ENCODE measurements around the gene ITGAE. TPM values are rescaled to one million over a fixed set of nuclear protein-coding genes. Genes with fewer than 3 reads are reported as not detected.

The ITGAE gene
- total and polyA plus RNA-seq, 2 donors, result 14.0 to 34.6 TPM

DNA sequence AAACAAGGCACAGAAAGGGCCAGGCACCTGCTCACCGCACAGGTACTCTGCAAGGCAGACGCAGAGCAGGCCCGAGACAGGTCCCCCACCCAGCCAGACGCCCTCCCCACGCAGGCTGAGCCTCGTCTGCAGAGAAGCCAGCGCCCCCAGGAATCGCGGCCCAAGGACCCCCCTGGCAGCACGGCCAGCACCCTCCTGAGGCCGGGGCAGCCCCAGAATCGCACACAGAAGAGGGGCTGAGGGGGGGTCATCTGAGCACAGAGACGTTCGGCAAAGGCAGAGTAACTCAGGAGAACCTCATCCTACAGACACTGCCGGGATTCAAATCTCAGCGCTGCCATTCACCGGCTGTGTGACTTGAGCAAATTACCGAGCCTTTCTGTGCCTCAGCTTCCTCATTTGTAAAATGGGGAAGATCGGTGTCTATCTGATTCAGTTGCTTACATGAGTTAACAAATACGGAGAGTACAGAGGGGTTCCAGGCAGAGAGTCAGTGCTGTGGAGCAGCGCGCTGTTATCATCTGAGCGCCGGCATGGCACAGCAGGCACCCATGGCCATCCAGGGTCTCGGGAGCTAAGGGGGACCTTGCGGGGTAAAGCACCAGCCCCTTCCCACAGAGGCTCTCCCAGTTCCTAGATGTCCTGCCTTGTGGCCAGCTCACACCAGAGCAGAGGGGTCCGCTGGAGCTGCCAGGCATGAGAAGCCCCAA lies 122.0 kb downstream of the ITGAE start:
- Histone ChIP-seq H3K27ac (ENCODE audit: low read depth) (no peak overlapping the region), H3K4me3 (ENCODE audit: low read depth, low read length) (no peak overlapping the region), H3K36me3 (ENCODE audit: insufficient read depth) (no peaks in the 10 kb centered on the region), H3K4me1 (ENCODE audit: insufficient read depth) (no peaks in the 10 kb centered on the region)
- DNase-seq (ENCODE audit: extremely low spot score), result no peak
- 84% methylated on average over 27 of the region's 27 CpGs for WGBS

DNA sequence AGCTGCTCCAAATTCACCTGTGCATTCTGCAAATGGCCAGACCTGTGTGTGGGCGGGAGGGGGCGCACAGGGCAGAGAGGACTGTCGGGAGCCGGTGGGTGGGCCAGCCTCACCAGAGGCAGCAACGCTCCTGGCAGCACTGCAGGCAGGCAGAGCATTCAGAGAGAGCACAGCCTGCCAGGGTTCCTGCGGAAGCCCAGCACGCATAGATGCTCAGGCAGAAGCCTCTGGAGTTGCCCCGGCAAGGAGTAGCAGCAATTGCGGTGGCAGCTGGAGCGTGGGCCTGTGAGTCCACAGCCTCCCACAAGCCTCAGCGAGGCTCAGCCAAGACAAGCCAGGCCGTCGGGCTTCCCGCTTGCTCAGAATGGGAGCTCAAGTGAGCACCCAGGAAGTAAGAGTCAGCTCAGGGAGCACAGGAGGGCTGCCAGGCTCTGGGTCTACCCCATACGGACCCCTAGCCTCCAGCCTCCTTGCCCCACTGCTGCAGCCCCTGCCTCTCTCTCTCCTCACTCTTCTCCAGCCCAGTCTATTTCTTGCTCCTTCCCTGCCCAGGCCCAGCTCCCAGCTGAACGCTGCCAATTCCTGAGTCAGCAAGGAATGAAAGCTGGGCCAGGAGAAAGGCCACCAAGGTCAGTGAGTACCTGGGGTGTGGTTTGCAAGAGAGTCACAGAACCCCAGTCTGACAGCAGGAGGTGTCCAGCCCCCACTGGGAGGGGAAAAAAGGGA lies 122.7 kb downstream of the ITGAE start:
- no peaks in the 10 kb centered on the region for H3K36me3 ChIP-seq (ENCODE audit: insufficient read depth)
- no peak overlapping the region for H3K27ac ChIP-seq (ENCODE audit: low read depth)
- H3K4me1 ChIP-seq (ENCODE audit: insufficient read depth), result no peaks in the 10 kb centered on the region
- H3K4me3 ChIP-seq (ENCODE audit: low read depth, low read length), result no peak overlapping the region
- no peak for DNase-seq (ENCODE audit: extremely low spot score)
- WGBS, result 49% methylated on average over 16 of the region's 16 CpGs

DNA sequence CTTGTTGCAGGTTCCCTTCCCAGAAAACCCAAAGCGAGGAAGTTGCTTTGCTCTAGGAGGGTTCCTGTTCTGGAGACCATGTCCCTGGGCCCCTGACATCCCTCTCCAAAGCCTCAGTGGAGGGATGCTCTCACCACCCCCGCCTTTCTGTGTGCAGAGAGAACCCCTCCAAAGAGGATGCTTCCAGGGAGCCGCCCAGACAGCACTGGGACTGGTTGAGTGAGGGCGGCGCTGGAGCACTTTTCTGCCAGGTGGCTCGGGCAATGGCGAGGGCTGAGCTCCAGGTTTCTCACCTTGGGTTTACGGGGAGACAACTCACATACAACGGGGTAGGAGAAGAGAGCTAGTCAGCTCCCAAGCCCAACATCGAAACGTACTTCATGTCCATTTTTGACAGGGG lies 125.1 kb downstream of the ITGAE start:
- Histone ChIP-seq H3K4me3 (ENCODE audit: low read depth, low read length) (no peak overlapping the region), H3K4me1 (ENCODE audit: insufficient read depth) (no peaks in the 10 kb centered on the region), H3K27ac (ENCODE audit: low read depth) (no peak overlapping the region), H3K36me3 (ENCODE audit: insufficient read depth) (no peaks in the 10 kb centered on the region)
- 83% methylated on average over 11 of the region's 11 CpGs for WGBS
- DNase-seq (ENCODE audit: extremely low spot score), result no peak

DNA sequence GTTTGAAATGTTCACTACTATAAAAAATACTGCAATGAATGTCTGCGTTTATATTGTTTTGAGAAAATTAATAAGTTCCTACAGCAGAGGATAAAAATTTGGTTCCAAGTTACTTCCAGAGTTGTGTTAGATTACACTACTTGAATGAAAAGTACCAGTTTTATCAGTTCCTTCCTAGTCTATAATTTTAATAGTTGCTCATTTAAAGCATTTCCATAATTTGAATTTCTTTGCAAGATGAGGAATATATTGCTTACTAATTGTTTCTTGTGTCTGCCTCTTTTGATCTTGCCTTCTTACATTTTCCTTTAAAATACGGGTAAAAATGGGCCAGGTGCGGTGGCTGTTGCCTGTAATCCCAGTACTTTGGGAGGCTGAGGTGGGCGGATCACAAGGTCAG lies 128.4 kb downstream of the ITGAE start:
- H3K4me1 ChIP-seq (ENCODE audit: insufficient read depth), result no peaks in the 10 kb centered on the region
- no peaks in the 10 kb centered on the region for H3K36me3 ChIP-seq (ENCODE audit: insufficient read depth)
- no peak overlapping the region for H3K27ac ChIP-seq (ENCODE audit: low read depth)
- no peak overlapping the region for H3K4me3 ChIP-seq (ENCODE audit: low read depth, low read length)
- no peak for DNase-seq (ENCODE audit: extremely low spot score)
- WGBS, result 96% methylated on average over 4 of the region's 4 CpGs

DNA sequence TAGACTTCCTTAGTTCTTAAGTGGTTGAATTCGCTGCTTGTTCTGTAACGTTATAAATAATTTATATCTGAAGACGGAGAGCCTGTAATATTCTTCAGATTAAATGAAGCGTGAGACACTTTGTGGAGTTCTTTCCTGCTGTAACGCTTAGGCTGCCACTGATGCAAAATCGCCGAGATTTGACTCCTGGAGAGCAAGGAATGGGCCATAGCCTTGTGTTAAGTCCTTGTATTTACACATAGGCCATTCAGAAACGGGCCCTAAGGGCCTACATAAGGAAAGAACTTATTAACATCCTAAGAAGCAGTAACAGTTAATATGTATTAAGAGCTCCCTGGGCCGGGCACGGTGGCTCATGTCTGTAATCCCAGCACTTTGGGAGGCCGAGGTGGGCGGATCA lies 131.4 kb downstream of the ITGAE start:
- Histone ChIP-seq H3K27ac (ENCODE audit: low read depth) (no peak overlapping the region), H3K4me1 (ENCODE audit: insufficient read depth) (no peaks in the 10 kb centered on the region), H3K4me3 (ENCODE audit: low read depth, low read length) (peak overlapping the region; percentile 81), H3K36me3 (ENCODE audit: insufficient read depth) (no peaks in the 10 kb centered on the region)
- WGBS, result 44% methylated on average over 12 of the region's 12 CpGs
- no peak for DNase-seq (ENCODE audit: extremely low spot score)

DNA sequence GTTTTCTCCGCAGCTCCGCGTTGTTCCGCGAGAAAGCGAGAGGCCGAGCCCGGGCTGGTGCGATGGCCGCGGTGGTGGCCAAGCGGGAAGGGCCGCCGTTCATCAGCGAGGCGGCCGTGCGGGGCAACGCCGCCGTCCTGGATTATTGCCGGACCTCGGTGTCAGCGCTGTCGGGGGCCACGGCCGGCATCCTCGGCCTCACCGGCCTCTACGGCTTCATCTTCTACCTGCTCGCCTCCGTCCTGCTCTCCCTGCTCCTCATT lies 132.0 kb downstream of the ITGAE start:
- H3K4me1 ChIP-seq (ENCODE audit: insufficient read depth), result no peaks in the 10 kb centered on the region
- under 1% methylated on average over 32 of the region's 32 CpGs for WGBS
- no peak for DNase-seq (ENCODE audit: extremely low spot score)
- no peaks in the 10 kb centered on the region for H3K36me3 ChIP-seq (ENCODE audit: insufficient read depth)
- peak overlapping the region; percentile 81 for H3K4me3 ChIP-seq (ENCODE audit: low read depth, low read length)
- H3K27ac ChIP-seq (ENCODE audit: low read depth), result peak overlapping the region; percentile 70

DNA sequence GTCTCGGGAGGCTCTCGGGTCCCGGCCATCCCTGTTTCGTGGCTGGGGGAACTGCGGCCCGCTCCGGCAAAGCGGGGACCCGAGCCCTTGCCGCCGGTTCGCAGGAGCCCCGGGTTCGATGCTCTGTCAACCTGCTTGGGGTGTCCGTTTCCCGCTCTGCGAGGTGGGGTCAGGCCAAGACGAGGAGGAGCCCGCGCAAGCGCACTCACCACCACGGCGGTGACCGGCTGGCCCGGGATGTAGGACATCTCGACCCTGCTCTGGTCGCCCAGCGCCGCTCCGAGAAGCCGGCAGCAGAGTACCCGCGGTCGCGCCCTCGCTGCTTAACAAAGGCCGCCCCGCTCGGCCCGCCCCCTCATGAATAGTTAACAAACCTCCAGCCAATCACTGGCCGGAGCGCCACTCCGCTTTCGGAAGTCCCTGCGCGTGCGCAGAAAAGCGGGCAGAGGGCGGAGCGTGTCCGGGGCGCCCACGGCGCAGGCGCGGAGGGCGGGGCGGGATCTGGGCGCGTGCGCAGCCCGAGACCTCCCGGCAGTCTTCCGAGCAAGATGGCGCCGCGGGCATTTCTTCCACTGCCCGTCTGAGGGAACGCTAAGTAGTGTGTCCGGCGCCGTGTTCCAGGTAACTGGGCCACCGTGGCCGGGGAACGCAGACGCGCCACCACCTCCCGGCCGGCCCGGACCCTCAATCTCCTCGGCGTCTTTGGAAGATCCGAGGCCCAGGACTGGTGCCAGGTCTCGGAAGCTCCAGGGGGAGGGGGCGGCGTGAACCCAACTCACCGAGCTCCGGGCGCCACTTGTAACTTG lies 132.5 kb downstream of the ITGAE start, which contains the start of the genes EMC6 and TAX1BP3:
Gene EMC6, plus strand, starts transcription at position 534 of the 806 bp plus-strand sequence. CDS start 335 bp downstream, outside the sequence.
Gene TAX1BP3, minus strand, starts transcription at position 300 of the 806 bp plus-strand sequence. Its CDS starts 52 bp downstream, at position 248.
- DNase-seq (ENCODE audit: extremely low spot score), result peak; percentile 96
- Histone ChIP-seq H3K4me1 (ENCODE audit: insufficient read depth) (no peaks in the 10 kb centered on the region), H3K4me3 (ENCODE audit: low read depth, low read length) (peak within 1 kb of the TSS; percentile 81), H3K27ac (ENCODE audit: low read depth) (peak within 1 kb of the TSS; percentile 96), H3K36me3 (ENCODE audit: insufficient read depth) (no peaks in the 10 kb centered on the region)
- WGBS, result under 1% methylated on average over 89 of the region's 89 CpGs

DNA sequence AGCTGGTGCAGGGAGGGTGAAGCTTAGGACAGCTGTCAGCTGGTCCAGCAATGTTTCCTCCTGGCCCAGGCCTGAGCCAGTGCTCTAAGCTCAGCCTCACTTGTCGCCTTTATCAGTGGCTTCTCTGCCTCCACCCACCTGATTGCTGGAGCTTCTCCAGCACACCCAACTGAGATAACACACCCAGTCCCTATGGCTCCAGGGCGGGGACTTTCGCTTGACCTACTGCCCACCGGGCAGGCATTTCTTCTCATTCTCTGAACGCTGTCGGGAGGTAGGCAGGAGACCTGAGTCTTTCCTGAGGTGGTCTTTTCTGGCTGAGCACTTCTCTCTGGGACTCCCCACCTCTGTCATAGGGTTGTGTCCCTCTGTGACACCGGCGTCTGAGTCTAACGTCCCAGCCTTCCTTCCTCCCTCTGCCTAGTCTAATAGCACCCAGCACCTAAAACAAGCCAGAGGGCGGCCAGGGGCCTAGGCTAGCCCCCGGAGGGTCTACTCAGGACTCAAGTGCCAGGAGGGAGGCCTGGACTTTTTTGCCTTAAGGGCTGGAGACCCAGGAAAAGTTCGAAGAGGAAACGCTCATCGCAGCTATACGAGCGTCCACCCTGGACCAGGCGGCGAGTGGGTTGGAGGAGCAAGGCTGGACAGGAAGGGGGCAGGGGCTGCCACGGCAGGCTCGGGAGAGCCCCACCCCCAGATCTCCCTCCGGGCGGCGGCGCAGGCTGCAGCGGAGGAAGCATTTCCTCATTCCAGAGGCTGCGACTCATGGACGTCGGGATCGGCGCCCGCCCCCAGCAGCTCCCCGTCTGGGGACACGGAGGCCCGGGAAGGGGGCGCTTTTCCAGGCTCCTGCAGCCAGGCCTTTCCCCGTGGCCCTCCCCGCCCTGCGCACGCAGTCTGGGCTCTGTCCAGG lies 133.4 kb downstream of the ITGAE start:
- peak; percentile 71 for DNase-seq (ENCODE audit: extremely low spot score)
- no peaks in the 10 kb centered on the region for H3K36me3 ChIP-seq (ENCODE audit: insufficient read depth)
- peak overlapping the region; percentile 96 for H3K27ac ChIP-seq (ENCODE audit: low read depth)
- 2% methylated on average over 39 of the region's 39 CpGs for WGBS
- H3K4me1 ChIP-seq (ENCODE audit: insufficient read depth), result no peaks in the 10 kb centered on the region
- peak overlapping the region; percentile 81 for H3K4me3 ChIP-seq (ENCODE audit: low read depth, low read length)

DNA sequence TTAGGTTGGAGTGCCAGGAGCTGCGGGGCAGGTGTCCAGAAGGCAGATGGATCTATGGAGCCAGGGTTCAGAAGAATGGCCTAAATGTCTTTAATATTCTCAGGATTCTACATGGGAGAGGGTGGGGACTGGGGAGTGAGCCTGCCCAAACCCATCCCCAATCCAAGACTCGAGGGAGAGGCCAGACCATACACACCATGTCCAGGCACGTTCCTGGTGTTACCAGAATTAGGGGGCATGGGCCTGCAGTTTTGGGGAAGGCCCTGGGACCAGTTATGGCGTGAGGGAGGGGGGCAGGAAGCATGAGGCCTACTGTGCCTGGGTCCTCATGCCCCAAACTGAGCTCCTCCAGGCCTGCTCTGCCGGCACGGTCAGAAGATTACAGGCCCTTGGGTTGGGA lies 134.5 kb downstream of the ITGAE start:
- H3K4me3 ChIP-seq (ENCODE audit: low read depth, low read length), result no peak overlapping the region
- peak overlapping the region; percentile 51 for H3K27ac ChIP-seq (ENCODE audit: low read depth)
- 75% methylated on average over 6 of the region's 6 CpGs for WGBS
- DNase-seq (ENCODE audit: extremely low spot score), result no peak
- no peaks in the 10 kb centered on the region for H3K4me1 ChIP-seq (ENCODE audit: insufficient read depth)
- peaks cover 2% of the 10 kb centered on the region for H3K36me3 ChIP-seq (ENCODE audit: insufficient read depth)

DNA sequence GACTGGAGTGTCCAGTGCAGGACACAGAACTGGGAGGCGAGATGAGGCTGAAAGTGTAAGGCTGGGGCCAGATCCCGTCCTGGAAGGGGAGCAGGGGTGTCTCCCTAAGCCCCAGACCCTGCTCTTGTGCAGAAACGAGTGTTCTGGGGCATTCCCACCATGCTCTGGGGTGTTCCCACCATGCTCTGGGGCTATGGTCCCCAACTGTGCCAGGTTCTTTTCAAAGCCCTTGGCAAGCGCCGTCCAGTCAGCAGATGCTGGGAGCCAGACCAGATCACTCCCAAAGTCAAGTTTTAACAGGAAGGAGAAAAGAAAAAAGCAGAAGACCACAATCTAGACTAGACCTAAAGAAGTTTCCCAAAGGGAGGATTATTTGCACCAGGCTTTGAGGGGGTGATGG lies 135.2 kb downstream of the ITGAE start:
- 67% methylated on average over 5 of the region's 5 CpGs for WGBS
- H3K4me1 ChIP-seq (ENCODE audit: insufficient read depth), result no peaks in the 10 kb centered on the region

More for the DNA sequence above, 135.2 kb downstream of the ITGAE start:
- DNase-seq (ENCODE audit: extremely low spot score), result no peak
- no peak overlapping the region for H3K27ac ChIP-seq (ENCODE audit: low read depth)
- H3K36me3 ChIP-seq (ENCODE audit: insufficient read depth), result peaks cover 2% of the 10 kb centered on the region
- H3K4me3 ChIP-seq (ENCODE audit: low read depth, low read length), result no peak overlapping the region
